ENCODE data around the gene MYL5.
"Not testable (repeated sequence)": the region's sequence is repeated elsewhere in the genome, so short reads cannot be mapped to it uniquely, and the experiment has no call there.

MYL5 gene

DNA sequence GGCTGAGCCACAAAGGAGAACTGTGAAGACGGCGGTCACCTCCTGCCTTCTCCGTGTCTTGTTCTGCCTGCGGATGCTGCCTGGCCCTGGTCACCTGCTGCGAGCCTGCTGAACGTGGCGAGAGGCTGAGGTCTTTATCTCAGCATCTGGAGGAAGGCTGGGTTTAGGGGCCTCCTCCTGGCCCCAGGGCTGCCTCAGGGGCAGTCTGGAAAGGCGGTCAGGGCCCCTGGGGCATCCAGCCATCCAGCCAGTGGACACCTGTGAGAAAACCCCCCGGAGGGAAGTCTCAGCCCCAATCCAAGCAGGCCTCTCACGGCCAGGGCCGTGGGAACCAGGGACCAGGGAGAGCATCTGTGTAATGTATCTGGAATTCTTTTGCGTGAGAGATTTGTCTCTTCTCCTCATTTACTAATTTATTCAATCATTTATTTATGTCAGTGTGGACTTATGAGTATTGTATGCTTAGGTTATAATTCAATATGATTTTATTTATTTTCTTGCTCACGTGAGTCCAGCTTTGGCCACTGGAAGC, 37.6 kb upstream of the MYL5 start:
- DNase-seq = no peak

DNA sequence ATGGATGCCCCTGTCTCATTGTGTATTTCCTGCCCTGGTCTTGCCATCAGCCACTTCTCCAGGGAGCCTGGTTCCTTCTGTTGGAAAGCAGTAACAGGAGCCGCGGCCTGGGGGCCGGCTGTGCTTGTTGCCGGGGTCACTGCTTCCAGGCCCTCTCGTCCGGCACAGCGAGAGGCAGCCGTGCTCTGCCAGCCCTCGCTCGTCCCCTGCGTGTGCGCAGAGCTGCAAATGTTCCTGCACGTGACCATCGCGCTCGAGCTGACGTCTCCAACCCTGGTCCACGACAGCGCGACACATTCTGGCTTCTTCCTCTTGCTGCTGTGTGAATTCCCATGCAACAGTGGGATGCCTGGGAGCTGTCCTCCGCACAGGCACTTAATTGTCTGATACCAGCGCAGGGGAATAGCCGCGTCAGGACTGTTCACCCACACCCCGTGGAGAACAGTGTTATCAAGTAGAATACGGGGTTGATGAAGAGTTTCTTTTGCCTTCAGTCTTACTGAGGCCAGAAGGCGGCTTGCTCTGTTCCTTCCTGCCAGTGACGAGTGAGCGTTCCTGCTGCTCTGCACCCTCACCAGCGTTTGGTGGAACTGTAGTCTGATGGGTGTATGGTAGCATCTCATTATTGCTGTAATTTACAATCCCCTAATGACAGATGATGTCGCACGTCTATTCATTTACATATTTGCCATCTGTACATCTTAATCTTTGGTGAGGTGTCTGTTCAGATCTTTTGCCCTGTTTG, 36.6 kb upstream of the MYL5 start:
- no peak for DNase-seq

DNA sequence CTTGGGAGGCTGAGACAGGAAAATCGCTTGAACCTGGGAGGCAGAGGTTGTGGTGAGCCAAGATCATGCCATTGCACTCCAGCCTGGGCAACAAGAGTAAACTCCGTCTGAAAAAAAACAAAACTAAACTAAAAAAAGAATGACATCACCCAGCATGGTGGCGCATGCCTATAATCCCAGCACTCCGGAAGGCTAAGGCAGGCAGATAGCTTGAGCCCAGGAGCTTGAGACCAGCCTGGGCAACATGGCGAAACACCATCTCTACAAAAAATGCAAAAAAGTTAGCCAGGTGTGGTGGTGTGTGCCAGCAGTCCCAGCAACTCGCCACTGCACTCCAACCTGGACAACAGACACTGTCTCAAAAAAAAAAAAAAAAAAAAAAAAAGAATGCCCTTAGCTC, 32.0 kb upstream of the MYL5 start:
- not testable (repeated sequence) for DNase-seq

DNA sequence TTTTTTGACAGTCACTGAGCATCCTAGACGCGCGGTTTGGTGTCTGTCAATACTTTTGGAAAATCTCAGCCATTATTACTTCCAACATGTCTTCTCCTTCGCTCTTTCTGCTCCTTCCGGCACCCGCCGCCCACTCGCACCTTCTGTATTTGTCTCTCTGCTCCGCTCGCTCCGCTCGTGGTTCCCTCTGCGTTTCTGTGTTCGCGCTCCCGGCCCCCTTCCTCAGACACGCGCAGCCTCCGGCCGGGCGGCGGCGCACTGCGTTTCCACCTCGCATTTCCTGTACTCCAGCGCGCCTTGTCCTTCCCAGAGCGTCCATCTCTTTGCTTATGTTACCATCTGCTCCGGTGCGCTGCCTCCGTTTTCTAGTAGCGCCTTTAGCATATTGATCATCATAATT, 27.9 kb upstream of the MYL5 start:
- DNase-seq = no peak

DNA sequence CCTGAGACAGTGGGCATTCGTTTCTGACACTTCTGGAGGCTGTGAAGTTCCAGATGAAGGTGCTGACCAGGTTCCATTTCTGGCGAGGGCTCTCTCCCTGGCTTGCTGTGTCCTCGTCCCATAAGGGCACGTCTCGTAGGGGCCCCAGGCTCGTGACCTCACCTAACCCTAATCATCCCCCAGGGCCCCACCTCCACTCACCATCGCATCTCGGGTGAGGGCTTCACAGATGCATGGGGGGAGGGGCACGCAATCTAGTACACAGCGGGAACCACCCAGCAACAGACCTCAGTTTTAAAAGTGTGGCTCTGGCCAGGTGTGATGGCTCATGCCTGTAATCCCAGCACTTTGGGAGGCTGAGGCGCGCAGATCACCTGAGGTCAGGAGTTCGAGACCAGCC, 26.9 kb upstream of the MYL5 start:
- no peak for DNase-seq

DNA sequence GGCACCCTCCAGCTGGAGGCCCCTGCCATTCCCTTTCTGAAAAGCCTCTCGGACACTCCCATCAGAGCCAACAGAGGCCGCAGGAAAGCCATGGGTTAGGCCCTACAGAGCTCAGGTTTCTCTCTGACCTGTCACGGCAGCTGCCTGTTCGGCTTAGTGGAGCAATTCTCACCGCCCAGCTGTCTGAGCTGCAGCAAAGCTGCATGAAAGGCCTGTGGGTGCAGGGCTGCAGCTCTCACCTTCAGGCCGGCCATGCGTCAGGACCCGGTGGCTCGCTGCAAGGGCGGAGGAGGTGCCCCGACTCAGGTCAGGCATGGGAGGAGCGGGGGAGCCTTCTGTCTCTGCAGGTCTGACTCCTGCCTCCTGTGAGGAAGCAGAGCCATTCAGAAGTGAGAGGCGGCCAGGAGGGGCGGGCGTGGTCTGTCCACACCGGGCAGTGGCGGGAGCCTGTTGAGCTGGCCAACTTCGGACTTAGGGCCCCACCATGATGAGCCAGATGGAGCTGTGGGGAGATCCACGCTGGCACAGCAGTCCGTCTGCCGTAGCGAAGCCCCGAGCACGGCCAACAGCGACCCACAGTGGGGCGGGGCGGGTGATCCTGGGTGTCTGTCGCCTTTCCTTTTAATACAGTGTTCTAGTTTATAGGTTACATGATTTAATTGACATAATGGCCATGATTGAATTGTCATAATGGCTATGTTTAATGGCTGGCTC, 25.6 kb upstream of the MYL5 start:
- no peak for DNase-seq

DNA sequence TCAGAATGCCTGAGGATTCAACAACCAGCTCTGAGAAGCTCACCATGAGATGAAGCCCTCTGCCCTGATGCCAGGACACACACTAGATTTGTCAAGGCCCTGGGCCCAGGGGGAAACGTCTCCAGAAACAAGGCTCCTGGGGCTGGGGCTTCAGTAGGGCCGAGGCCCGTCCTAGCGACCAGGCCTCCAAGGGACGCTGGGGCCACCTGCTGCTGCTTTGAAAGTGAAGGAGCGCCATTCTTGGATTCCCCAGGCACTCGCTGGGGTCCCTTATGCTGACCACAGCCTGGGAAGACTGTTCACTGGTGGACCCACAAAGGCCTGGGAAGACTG, 25.1 kb upstream of the MYL5 start:
- no peak for DNase-seq

DNA sequence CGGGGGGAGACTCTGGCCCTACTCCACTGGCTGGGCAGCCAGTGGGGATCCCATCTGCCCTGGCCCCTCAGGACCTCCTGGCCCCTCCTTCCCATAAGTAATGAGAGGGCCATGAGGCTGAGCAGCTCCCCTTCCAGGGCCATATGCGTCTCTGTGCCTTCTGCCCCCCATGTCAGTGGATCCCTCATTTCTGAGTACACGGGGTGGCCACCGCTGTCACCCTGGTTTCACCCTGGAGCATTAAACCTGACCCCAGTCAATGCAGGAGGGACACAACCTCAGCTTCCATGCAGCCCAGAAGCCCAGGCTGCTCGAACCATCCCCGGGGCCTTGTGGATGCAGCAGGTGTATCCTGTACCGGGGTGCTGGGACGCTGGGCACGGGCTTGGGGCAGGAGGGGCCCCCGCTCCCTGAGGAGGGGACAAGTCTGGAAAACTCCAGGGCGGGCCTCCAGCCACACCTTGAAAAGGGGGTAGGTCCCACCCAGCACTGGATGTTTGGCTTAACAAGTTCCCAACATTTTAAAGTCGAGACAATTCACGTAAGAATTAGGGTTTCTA, 24.5 kb upstream of the MYL5 start:
- DNase-seq = no peak

DNA sequence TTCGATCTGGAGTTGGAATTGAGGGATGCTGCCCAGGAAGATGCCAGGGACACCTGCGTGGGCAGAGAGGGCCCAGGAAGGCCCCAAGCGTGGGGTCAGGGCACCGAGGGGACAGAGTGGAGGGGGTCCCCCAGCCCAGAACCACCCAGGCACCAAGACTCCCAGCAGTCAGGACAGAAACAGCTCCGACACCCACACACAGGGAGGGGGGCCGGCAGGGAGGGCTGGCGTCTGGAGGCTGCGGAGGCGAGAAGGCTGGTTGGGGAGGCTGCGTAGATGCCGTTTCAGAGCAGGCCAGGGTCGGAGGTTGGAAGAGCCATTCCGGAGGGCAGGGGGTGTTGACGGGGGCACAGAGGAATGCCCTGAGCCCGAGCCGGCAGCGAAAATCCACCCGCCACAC, 23.9 kb upstream of the MYL5 start:
- no peak for DNase-seq

DNA sequence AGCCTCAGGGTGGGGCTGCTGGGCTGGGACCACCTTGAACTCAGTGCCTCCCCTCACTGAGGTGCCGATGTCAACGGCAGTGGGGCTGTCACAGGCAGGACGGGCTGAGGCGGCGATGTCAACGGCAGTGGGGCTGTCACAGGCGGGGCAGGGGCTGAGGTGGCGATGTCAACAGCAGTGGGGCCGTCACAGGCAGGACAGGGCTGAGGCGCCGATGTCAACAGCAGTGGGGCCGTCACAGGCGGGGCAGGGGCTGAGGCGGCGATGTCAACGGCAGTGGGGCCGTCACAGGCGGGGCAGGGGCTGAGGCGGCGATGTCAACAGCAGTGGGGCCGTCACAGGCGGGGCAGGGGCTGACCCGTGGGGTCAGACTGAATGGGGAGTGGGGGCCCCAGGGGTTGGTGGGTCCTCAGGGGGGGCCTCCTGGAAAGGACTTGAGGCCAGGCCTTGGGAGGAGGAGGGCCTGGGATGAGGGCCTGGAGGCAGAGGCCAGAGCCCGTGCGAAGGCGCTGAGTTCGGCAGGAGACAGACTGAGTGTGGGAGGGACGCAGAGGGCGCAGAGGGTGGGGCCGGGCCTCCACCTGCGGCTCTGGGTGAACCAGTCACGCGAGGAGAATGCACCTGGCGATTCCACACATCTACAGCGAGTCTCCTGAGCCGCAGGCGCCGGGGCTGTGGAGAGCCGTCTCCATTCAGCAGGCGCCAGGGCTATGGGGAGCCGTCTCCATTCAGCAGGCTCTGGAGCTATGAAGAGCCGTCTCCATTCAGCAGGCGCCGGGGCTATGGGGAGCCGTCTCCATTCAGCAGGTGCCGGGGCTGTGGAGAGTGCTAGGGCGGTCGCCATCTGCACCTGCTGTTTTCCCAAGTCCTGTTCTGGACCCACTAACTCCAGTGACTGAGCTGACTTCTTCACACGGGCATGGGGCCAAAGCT, 23.1 kb upstream of the MYL5 start:
- DNase-seq = no peak

DNA sequence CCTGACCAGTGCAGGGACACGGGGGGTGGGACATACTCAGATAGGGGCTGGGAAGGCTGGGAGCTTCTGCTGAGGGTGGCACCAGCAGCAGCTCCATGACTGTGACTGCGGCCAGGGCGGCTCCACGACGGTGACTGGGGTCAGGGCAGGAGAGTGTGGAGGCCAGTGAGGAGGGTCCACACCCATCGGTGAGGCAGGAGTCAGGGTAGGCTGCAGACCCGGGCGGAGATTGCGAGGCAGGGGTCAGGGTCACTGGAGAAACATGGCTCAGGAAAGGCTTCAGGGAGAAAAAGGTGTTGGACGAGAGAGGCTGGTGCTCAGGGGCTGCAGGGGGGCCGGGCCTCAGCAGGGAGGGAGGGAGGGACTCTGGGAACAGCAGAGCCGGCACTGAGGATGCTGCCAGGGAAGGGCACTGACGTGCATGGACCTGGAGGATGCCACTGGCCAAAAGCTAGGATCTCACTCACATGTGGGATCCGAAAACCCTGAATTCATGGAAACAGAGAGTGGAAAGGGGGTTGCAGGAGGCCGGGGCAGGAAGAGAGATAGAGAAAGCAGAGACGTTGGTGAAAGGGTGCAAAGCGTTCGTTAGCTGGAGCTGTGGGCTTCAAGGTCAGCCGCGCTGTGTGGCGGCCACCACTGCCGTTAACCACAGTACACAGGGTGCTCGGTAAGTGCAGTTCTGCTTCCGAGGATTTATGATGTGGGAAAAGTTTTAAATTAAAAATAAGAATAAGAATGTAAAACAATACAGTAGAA, 22.3 kb upstream of the MYL5 start:
- DNase-seq = no peak

DNA sequence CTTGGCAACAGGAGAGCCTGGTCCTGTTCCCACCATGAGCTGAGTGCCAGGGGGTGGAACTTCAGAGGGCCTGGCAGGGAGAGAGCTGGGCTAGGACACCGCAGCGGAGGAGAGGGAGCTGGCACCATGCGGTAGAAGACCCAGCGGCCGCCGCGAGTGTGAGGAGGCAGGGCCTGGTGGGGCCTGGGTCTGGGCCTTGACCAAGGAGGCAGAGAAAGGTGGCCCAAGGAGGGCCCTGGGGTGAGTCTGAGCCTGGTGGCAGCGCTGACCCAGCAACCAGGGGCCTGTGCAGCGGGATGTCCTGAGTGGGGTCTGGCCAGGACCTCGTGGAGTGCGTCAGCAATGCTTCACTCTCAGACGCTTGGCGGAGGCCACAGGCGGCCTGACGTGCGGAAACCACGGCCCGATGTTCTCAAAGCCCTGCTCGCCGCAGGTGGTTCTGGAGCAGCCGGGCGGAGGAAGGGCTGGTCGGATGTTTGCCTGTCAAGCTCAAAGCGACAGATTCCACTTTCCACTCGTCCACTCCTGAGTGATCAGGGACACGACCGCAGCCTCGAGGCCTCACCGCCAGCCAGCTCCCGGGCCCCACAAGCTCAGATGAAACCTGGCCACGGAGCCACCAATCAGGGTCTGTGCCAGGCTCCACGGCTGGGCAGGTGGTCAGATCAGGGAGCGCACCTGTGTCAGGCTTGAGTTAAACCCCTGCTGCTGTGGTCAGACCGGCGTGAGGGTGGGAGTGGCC, 21.1 kb upstream of the MYL5 start:
- DNase-seq = no peak

DNA sequence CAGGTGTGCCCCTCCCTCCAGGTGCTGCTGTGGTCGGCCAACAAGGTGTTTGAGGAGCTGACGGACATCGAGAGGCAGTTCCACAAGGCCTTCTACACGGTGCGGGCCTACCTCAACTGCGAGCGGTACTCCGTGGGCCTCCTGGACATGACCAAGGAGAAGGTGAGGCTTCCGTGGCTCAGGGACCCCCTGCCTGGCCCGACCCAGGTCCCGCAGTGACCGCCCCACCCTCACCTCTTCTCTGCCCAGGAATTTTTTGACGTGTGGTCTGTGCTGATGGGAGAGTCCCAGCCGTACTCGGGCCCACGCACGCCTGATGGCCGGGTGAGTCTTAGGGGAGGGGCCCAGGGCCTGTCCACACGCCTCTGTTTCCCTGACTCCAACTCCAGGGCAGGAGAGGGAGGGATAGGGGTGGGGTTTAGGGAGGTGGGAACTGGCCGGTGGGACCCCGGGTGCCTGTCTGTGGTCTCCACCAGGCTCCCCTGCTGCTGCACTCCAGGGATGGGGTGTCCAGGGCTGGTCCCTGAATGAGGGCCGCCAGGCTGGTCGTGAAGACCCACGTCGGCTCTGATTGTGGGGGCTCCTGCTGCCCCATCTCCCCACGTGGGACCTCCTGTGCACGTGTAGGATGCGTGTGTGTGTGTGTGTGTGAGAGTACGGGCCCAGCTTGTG, 20.4 kb upstream of the MYL5 start:
- no peak for DNase-seq

DNA sequence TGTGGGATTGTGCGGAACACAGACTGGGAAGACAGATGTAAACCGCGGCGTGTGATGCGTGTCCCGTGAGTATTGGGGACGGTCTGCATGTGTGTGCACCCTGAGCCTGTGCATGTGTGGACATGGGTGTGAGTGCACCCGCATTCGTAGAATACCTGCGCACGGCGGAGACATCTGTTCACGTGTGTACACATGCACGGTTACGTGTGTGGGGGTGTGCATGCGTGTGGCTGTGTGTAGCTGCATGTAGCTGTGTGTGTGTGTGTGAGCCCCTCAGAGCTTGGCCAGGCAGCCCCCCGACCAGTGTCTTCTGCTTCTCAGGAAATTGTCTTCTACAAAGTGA, 19.9 kb upstream of the MYL5 start:
- DNase-seq = no peak

DNA sequence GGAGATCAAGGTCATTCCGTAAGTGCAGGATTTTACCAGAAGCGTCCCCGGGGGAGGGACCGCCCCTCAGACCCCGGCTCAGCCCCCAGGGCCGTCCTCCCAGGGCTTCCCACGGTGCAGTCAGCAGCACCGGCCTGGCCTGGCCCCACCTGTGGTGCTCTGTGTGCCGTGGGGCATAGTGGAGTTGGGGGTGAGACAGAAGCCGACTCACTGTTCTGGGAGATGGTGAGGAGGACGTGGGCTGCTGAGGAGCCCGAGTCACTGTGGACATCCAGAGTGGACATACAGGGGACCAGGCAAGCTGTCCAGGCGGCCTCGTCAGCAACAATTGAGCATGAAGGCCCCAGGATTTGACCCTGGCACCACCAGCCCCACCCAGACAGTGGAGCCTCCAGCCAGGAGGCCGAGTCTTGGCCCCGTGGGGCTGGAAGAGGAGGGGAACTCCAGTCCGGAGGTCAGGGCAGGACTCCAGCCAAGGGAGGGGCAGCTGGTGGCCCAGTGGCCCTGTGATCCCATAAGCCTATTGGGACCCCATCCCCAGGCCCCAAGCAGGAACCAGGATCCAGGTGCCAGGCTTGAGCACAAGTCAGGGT, 19.4 kb upstream of the MYL5 start:
- no peak for DNase-seq

DNA sequence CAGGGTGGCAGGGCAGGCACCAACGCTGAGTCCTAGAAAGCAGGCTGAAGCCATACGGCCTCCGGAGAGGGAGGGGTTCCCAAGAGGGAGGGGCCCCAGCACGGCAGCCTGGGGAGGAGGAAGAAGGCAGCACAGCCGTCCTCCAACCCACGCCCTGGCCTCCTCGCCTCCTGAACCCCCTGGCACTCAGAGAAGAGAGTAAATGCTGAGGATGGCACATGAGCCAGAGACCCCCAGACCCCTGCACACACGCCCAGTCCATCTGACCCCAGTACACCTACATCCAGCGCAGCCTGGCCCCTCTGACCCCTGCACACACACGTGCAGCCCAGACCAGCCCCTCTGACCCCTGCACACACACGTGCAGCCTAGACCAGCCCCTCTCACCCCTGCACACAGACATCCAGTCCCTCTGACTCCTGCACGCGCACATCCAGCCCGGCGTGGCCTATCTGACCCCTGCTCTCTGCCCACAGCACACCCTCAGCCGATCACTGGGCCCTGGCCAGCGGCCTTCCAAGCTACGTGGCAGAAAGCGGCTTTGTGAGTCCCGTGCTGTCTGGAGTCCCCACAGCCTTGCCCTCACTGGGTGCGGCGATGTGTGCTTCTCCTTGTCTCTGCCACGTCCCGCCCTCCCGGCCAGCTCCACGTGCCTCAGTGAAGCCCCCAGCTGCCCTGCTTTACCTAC, 18.7 kb upstream of the MYL5 start:
- DNase-seq = no peak

DNA sequence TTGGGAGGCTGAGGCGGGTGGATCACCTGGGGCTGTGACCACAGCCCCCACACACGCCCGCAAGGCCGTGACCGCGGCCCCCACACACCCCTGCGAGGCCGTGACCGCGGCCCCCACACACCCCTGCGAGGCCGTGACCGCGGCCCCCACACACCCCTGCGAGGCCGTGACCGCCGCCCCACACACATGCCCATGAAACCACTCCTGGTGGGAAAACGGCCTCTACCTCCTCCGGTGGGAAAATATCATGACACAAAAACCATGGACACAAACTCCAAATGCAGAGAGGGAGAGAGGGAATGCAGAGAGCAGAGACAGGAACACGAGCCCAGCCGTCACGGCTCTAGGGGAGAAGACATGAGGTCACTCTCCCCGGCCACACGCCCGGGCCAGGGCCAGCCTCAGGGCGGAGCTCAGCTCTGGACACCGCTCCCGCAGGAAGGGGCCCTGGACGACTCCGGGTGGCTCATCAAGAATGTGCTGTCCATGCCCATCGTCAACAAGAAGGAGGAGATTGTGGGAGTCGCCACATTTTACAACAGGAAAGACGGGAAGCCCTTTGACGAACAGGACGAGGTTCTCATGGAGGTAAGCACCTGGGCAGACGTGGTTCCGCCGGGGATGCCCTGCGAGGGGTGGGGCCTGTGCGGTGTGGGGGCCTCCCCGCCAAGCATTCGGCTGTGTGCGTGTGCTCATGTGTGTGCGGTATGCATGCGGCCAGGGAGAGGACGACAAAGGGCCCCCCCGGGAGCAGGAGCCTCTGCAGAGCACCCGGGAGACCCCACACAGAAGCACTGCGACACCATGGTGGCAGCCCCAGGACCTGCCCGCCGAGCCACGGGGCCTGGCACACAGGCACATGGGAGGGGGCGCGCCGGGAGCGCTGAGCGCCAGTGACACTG, 17.7 kb upstream of the MYL5 start:
- DNase-seq = no peak

DNA sequence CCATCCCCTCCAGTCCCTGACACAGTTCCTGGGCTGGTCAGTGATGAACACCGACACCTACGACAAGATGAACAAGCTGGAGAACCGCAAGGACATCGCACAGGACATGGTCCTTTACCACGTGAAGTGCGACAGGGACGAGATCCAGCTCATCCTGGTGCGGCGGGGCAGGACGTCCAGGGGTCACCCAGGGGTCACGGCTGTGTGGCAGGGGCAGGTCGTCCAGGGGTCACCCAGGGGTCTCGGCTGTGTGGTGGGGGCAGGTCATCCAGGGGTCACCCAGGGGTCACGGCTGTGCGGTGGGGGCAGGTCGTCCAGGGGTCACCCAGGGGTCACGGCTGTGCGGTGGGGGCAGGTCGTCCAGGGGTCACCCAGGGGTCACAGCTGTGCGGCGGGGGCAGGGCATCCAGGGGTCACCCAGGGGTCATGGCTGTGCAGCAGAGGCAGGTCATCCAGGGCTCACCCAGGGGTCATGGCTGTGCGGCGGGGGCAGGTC, 17.0 kb upstream of the MYL5 start:
- no peak for DNase-seq
